Measurements from ENCODE around the gene ELP1.
"Not testable (repeated sequence)": the region's sequence is repeated elsewhere in the genome, so short reads cannot be mapped to it uniquely, and the experiment has no call there.

Gene ELP1

GRCh38 chr9:108854641-108855528 is 79.0 kb downstream of the ELP1 start:
- no peak for DNase-seq (ENCODE audit: low spot score)

- no peak for DNase-seq (ENCODE audit: low spot score)
Measured at GRCh38 chr9:108854094-108854493, 79.8 kb downstream of the ELP1 start.

- no peak for DNase-seq (ENCODE audit: low spot score)
Measured at GRCh38 chr9:108852079-108852478, 81.8 kb downstream of the ELP1 start.

- no peak for DNase-seq (ENCODE audit: low spot score)
Measured at GRCh38 chr9:108851138-108851537, 82.8 kb downstream of the ELP1 start.

GRCh38 chr9:108850293-108850897 is 83.5 kb downstream of the ELP1 start:
- peak; percentile 35 for DNase-seq (ENCODE audit: low spot score)

- not testable (repeated sequence) for DNase-seq (ENCODE audit: low spot score)
Measured at GRCh38 chr9:108848296-108848695, 85.6 kb downstream of the ELP1 start.

- no peak for DNase-seq (ENCODE audit: low spot score)
Measured at GRCh38 chr9:108845947-108846346, 88.0 kb downstream of the ELP1 start.

- no peak for DNase-seq (ENCODE audit: low spot score)
Measured at GRCh38 chr9:108845507-108845906, 88.4 kb downstream of the ELP1 start.

GRCh38 chr9:108844856-108845255 is 89.1 kb downstream of the ELP1 start:
- no peak for DNase-seq (ENCODE audit: low spot score)

GRCh38 chr9:108844391-108844790 is 89.5 kb downstream of the ELP1 start:
- no peak for DNase-seq (ENCODE audit: low spot score)

- no peak for DNase-seq (ENCODE audit: low spot score)
Measured at GRCh38 chr9:108842610-108843295, 91.2 kb downstream of the ELP1 start.

- DNase-seq (ENCODE audit: low spot score): not testable (repeated sequence)
Measured at GRCh38 chr9:108839561-108839960, 94.4 kb downstream of the ELP1 start.

- DNase-seq (ENCODE audit: low spot score): no peak
Measured at GRCh38 chr9:108838017-108838416, 95.9 kb downstream of the ELP1 start.

GRCh38 chr9:108837530-108837929 is 96.4 kb downstream of the ELP1 start:
- DNase-seq (ENCODE audit: low spot score): peak; percentile 17

GRCh38 chr9:108836781-108837180 is 97.1 kb downstream of the ELP1 start:
- DNase-seq (ENCODE audit: low spot score): no peak

- DNase-seq (ENCODE audit: low spot score): no peak
Measured at GRCh38 chr9:108836319-108836718, 97.6 kb downstream of the ELP1 start.

- DNase-seq (ENCODE audit: low spot score): no peak
Measured at GRCh38 chr9:108835831-108836230, 98.1 kb downstream of the ELP1 start.

GRCh38 chr9:108834959-108835665 is 98.8 kb downstream of the ELP1 start:
- no peak for DNase-seq (ENCODE audit: low spot score)

GRCh38 chr9:108832179-108832500 is 101.8 kb downstream of the ELP1 start:
- DNase-seq (ENCODE audit: low spot score): no peak

GRCh38 chr9:108831496-108832178 is 102.3 kb downstream of the ELP1 start:
- no peak for DNase-seq (ENCODE audit: low spot score)

GRCh38 chr9:108830272-108830671 is 103.7 kb downstream of the ELP1 start:
- no peak for DNase-seq (ENCODE audit: low spot score)

- no peak for DNase-seq (ENCODE audit: low spot score)
Measured at GRCh38 chr9:108823829-108824228, 110.1 kb downstream of the ELP1 start.
